ENCODE results near the gene GARIN1A.

GARIN1A gene

DNA sequence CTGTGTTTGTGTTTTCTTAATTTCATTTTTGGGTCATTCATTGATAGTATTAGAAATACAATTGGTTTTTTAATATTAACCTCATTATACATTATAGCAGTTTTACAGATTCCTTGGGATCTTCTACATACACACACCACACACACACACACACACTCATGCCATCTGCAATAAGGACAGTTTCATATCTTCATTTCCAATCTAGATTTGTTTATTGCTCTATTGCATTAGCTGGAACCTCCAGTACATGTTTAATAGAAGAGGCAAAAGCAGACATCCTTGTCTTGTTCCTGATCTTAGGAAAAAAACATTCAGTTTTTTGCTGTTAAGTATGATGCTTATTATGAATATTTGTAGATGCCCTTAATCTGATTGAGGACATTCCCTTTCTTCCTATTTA lies 49.3 kb downstream of the GARIN1A start:
- Histone ChIP-seq H3K9me3 (ENCODE audit: insufficient read depth, low read length) (no peaks in the 10 kb centered on the region), H2AFZ (ENCODE audit: low read depth, low read length) (no peak overlapping the region), H3K4me2 (ENCODE audit: low read length) (no peak overlapping the region), H3K4me3 (ENCODE audit: low read length) (no peak overlapping the region), H3K27me3 (ENCODE audit: low read depth, low read length) (no peaks in the 10 kb centered on the region), H3K27ac (ENCODE audit: low read length) (no peak overlapping the region), H3K9ac (ENCODE audit: low read length) (no peak overlapping the region), H3K79me2 (ENCODE audit: low read length) (no peaks in the 10 kb centered on the region), H3K4me1 (ENCODE audit: low read length) (no peaks in the 10 kb centered on the region), H4K20me1 (ENCODE audit: insufficient read depth, low read length) (no peaks in the 10 kb centered on the region), H3K36me3 (replicated peaks; ENCODE audit: low read depth, low read length) (no peaks in the 10 kb centered on the region)
- TF ChIP-seq, protein P1, sequence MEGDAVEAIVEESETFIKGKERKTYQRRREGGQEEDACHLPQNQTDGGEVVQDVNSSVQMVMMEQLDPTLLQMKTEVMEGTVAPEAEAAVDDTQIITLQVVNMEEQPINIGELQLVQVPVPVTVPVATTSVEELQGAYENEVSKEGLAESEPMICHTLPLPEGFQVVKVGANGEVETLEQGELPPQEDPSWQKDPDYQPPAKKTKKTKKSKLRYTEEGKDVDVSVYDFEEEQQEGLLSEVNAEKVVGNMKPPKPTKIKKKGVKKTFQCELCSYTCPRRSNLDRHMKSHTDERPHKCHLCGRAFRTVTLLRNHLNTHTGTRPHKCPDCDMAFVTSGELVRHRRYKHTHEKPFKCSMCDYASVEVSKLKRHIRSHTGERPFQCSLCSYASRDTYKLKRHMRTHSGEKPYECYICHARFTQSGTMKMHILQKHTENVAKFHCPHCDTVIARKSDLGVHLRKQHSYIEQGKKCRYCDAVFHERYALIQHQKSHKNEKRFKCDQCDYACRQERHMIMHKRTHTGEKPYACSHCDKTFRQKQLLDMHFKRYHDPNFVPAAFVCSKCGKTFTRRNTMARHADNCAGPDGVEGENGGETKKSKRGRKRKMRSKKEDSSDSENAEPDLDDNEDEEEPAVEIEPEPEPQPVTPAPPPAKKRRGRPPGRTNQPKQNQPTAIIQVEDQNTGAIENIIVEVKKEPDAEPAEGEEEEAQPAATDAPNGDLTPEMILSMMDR (IDR thresholded peaks at IDR 0.05; ENCODE audit: low read depth, low read length): no peak
- no peak for TF ChIP-seq EZH2phosphoT487 (IDR thresholded peaks at IDR 0.05; ENCODE audit: low read depth)
